Osteoblast (primary cell): ENCODE results near the gene CMYA5. TPM values are rescaled to one million over a fixed set of nuclear protein-coding genes. Genes with fewer than 3 reads are reported as not detected.

Experiments used
- DNase-seq: peaks from one replicate; pipeline ENCODE4 v3.0.0; 2011; ENCODE audit warnings: low spot score, mixed read lengths; ENCODE audit not compliant: insufficient read length; ENCODE audit errors: missing footprints
- H2AFZ ChIP-seq: 2 replicates; pipeline ENCODE4 v1.6.0; 2011; ENCODE audit warnings: mild to moderate bottlenecking, low read length
- H3K27ac ChIP-seq: 2 replicates; pipeline ENCODE4 v1.5.1; 2011; ENCODE audit warnings: mild to moderate bottlenecking, low read depth, low read length, moderate library complexity
- H3K27me3 ChIP-seq: 2 replicates; pipeline ENCODE4 v1.6.0; 2012; ENCODE audit warnings: mild to moderate bottlenecking, control low read depth, inconsistent platforms, low read length, moderate library complexity; ENCODE audit not compliant: insufficient read depth
- H3K36me3 ChIP-seq: 2 replicates; pipeline ENCODE4 v1.5.1; 2011; ENCODE audit warnings: mild to moderate bottlenecking, low read length, control low read depth, moderate library complexity; ENCODE audit not compliant: insufficient read depth
- H3K4me1 ChIP-seq: 2 replicates; pipeline ENCODE4 v1.5.1; 2011; ENCODE audit warnings: mild to moderate bottlenecking, low read length, control low read depth, moderate library complexity; ENCODE audit not compliant: insufficient read depth
- H3K4me2 ChIP-seq: 2 replicates; pipeline ENCODE4 v1.6.0; 2011; ENCODE audit warnings: mild to moderate bottlenecking, low read length; ENCODE audit not compliant: insufficient read depth
- H3K4me3 ChIP-seq: fragments of 200-600 bp; sonication (generic); 3 replicates; pipeline ENCODE4 v1.5.1; 2012; ENCODE audit warnings: mild to moderate bottlenecking, low read length, inconsistent platforms; ENCODE audit not compliant: insufficient read depth
- H3K79me2 ChIP-seq: 2 replicates; pipeline ENCODE4 v1.6.0; 2012; ENCODE audit warnings: mild to moderate bottlenecking, low read length, control low read depth, inconsistent platforms; ENCODE audit not compliant: insufficient read depth
- H3K9me3 ChIP-seq: 2 replicates; pipeline ENCODE4 v1.5.1; 2011; ENCODE audit warnings: low read depth, low read length, control low read depth
- H4K20me1 ChIP-seq: 2 replicates; pipeline ENCODE4 v1.6.0; 2012; ENCODE audit warnings: mild to moderate bottlenecking, low read length, control low read depth; ENCODE audit not compliant: insufficient read depth
- CTCF ChIP-seq: IDR thresholded peaks from 2 replicates; pipeline ENCODE4 v1.5.1; 2011; ENCODE audit warnings: mild to moderate bottlenecking, low read depth, low read length, moderate library complexity; ENCODE audit errors: extremely low read depth
- total RNA-seq: library from RNA; depleted of rRNA; stranded (reverse); fragments of >200 nt; gene quantifications from 2 replicates; pipeline ENCODE4 v1.2.3, GENCODE V29; 2012

CMYA5 gene
- total RNA-seq, 1 donor, result 2.2 TPM

DNA sequence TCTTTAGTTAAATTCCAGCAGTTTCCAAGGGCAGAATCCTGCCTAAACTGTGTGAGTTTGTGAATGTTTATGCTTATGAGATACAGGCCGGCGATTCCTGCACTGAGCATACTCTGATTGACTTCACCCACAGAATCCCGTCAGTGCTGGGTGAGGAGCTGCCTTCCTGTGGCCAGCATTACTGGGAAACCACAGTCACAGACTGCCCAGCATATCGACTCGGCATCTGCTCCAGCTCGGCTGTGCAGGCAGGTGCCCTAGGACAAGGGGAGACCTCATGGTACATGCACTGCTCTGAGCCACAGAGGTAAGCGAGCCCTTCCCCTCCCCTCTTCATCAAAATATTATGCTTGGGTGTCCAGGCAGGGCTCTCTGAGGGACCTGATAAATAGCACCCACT lies 103.7 kb downstream of the CMYA5 start:
- no peaks in the 10 kb centered on the region for H3K27me3 ChIP-seq
- no peaks in the 10 kb centered on the region for H3K79me2 ChIP-seq
- H3K27ac ChIP-seq, result no peak overlapping the region
- no peaks in the 10 kb centered on the region for H3K36me3 ChIP-seq
- H3K4me3 ChIP-seq, result no peak overlapping the region
- no peak overlapping the region for H3K4me2 ChIP-seq
- TF ChIP-seq CTCF, result no peak
- no peaks in the 10 kb centered on the region for H3K4me1 ChIP-seq
- H4K20me1 ChIP-seq, result no peaks in the 10 kb centered on the region
- no peaks in the 10 kb centered on the region for H3K9me3 ChIP-seq
- peak overlapping the region; percentile 1 for H2AFZ ChIP-seq
- DNase-seq, result no peak

DNA sequence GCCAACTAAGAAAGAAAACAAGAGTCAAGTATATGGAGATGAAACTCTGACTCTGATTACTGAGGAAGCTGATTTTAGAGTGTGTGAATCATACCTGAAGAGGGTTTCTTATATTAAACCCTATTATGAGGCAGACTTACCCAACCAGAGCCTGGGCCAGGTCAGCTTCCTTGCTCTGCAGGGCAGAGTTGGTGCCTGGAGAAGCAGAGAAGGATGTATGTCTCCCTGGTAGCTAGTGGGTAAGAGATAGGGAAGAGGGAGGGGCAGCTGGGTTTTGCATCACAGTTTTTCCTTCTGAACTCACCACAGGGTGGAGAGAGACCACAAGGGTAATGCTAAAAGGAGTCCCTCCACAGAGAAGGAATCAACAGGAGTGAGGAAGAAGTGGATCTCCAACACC lies 104.1 kb downstream of the CMYA5 start:
- Histone ChIP-seq H3K27me3 (no peaks in the 10 kb centered on the region), H3K79me2 (no peaks in the 10 kb centered on the region), H3K36me3 (no peaks in the 10 kb centered on the region), H3K4me2 (no peak overlapping the region), H4K20me1 (no peaks in the 10 kb centered on the region), H2AFZ (no peak overlapping the region), H3K4me3 (no peak overlapping the region), H3K4me1 (no peaks in the 10 kb centered on the region), H3K9me3 (no peaks in the 10 kb centered on the region), H3K27ac (no peak overlapping the region)
- DNase-seq, result no peak
- TF ChIP-seq CTCF, result no peak

DNA sequence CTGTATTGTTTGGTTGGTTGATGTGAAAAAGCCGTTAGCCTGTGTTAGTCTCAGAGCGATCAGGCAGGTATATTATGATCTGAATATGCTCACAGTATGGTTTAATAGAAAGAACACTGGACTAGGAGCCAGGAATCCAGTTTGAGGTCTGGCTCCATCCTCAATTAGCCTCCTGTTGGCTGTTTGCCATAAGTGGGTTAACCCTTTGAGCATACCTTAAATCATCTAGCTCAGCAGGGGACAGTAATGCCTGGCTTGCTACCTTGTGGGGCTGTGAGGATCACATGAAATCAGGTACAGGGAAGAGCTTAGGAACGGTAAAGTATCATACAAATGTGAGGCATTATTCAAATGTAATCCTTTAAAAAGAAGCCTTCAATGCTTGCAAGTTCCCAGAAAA lies 104.7 kb downstream of the CMYA5 start:
- TF ChIP-seq CTCF, result no peak
- Histone ChIP-seq H2AFZ (no peak overlapping the region), H3K9me3 (no peaks in the 10 kb centered on the region), H3K4me3 (no peak overlapping the region), H3K4me1 (no peaks in the 10 kb centered on the region), H3K79me2 (no peaks in the 10 kb centered on the region), H3K27me3 (no peaks in the 10 kb centered on the region), H3K27ac (no peak overlapping the region), H4K20me1 (no peaks in the 10 kb centered on the region), H3K36me3 (no peaks in the 10 kb centered on the region), H3K4me2 (no peak overlapping the region)
- peak; percentile 30 for DNase-seq

DNA sequence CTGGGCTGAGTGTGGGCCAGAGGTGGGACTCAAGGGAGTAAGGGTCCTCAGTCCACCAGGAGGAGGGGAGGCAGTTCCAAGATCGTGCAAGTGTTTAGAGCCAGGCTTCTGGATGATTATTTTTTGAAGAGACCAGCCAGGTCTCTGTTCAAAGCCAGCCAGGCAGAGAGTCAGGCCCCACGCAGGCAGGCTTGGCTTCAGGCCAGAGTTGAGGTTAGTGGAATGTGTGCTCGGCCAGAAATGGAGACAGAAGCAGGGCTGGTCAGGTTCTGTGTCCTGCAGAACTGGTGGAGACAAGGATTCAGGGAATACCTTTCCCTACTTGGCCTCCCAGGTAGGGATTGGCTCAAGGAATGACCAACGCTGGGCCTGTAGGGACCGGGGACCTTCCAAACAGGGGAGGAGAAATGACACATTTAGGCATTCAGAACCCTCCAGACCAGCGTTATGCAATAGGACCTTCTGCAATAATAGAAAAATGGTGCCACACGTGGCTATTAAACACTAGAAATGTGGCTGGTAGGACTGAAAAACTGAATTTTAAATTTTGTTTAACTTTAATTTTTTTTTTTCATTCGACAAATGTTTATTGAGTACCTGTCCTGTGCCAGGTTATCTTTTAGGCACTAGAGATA lies 106.2 kb downstream of the CMYA5 start:
- TF ChIP-seq CTCF, result no peak
- no peaks in the 10 kb centered on the region for H3K9me3 ChIP-seq
- H3K4me3 ChIP-seq, result no peak overlapping the region
- no peaks in the 10 kb centered on the region for H3K4me1 ChIP-seq
- H3K79me2 ChIP-seq, result no peaks in the 10 kb centered on the region
- no peaks in the 10 kb centered on the region for H4K20me1 ChIP-seq
- no peak for DNase-seq
- no peak overlapping the region for H3K27ac ChIP-seq
- no peaks in the 10 kb centered on the region for H3K36me3 ChIP-seq
- H3K4me2 ChIP-seq, result no peak overlapping the region
- no peaks in the 10 kb centered on the region for H3K27me3 ChIP-seq
- no peak overlapping the region for H2AFZ ChIP-seq
